Calu3 (cell line): ENCODE data around the gene BCL7B. TPM values are rescaled to one million over a fixed set of nuclear protein-coding genes. Genes with fewer than 3 reads are reported as not detected.
"Not testable (repeated sequence)": the region's sequence is repeated elsewhere in the genome, so short reads cannot be mapped to it uniquely, and the experiment has no call there.

Experiments
- BruUV-seq: library from RNA; stranded (reverse); fragments of 400-500 nt; replicated peaks from 2 replicates; lab custom pipeline; 2021; lab: Mats Ljungman, UMichigan
- CTCF ChIA-PET: fragments of 300-600 bp; sonication (Branson Sonifier 250); formaldehyde crosslinking; loops from one replicate; lab custom pipeline; 2022; ENCODE audit warnings: antibody characterized with exemption; lab: Charles Lee
- DNase-seq: peaks from one replicate; pipeline ENCODE4 v3.0.0; 2022
- H3K27ac Mint-ChIP-seq: one replicate; pipeline ENCODE4 v1.8.0; 2022; ENCODE audit warnings: mixed read lengths; ENCODE audit not compliant: unreplicated experiment
- H3K27me3 Mint-ChIP-seq: one replicate; pipeline ENCODE4 v1.8.0; 2022; ENCODE audit warnings: mixed read lengths; ENCODE audit not compliant: unreplicated experiment
- H3K36me3 Mint-ChIP-seq: one replicate; pipeline ENCODE4 v1.8.0; 2022; ENCODE audit warnings: mild to moderate bottlenecking, moderate library complexity, mixed read lengths; ENCODE audit not compliant: insufficient read depth, unreplicated experiment
- H3K4me1 Mint-ChIP-seq: one replicate; pipeline ENCODE4 v1.8.0; 2022; ENCODE audit warnings: mild to moderate bottlenecking, low read depth, mixed read lengths; ENCODE audit not compliant: unreplicated experiment
- H3K4me3 Mint-ChIP-seq: one replicate; pipeline ENCODE4 v1.8.0; 2022; ENCODE audit warnings: mild to moderate bottlenecking, low read depth, moderate library complexity, mixed read lengths; ENCODE audit not compliant: unreplicated experiment
- H3K9me3 Mint-ChIP-seq: one replicate; pipeline ENCODE4 v1.8.0; 2022; ENCODE audit warnings: low read depth, mixed read lengths; ENCODE audit not compliant: unreplicated experiment
- CTCF ChIP-seq: fragments of 200-600 bp; IDR thresholded peaks from one replicate; pipeline ENCODE4 v1.8.0; 2022; ENCODE audit warnings: antibody characterized with exemption; ENCODE audit not compliant: unreplicated experiment
- intact Hi-C: fragments of 100-400 bp; cut with micrococcal nuclease; formaldehyde crosslinking; loops from one replicate; pipeline ENCODE4 v1.10.0; 2022; ENCODE audit not compliant: unreplicated experiment
- total RNA-seq: library from RNA; stranded (reverse); gene quantifications from 2 replicates; pipeline ENCODE4 v1.2.3, GENCODE V29; 2022

Gene BCL7B
- total RNA-seq, 1 experiment from 2014 or later = 37.8 TPM

- Mint-ChIP-seq H3K27me3 (no peaks in the 10 kb centered on the region), H3K27ac (no peak overlapping the region), H3K4me3 (no peak overlapping the region), H3K4me1 (peaks cover 8% of the 10 kb centered on the region), H3K9me3 (no peaks in the 10 kb centered on the region), H3K36me3 (peaks cover 12% of the 10 kb centered on the region)
- intact Hi-C loops = no loop called here
- BruUV-seq = no TSS peak
- no peak for TF ChIP-seq CTCF
- CTCF ChIA-PET = interaction anchor here (0.5 kb wide), 1 partner anchor 10 kb away, joined by 5 read pairs; no protein-coding TSS in a partner anchor
- DNase-seq = no peak
Observed at GRCh38 chr7:73582664-73583202, 25.2 kb upstream of the BCL7B start.

- H3K4me1 Mint-ChIP-seq, intact Hi-C loops, BruUV-seq, CTCF ChIA-PET, DNase-seq, H3K4me3 Mint-ChIP-seq, H3K27ac Mint-ChIP-seq, H3K9me3 Mint-ChIP-seq, H3K27me3 Mint-ChIP-seq: not testable (repeated sequence)
- peaks cover 26% of the 10 kb centered on the region for H3K36me3 Mint-ChIP-seq
Observed at GRCh38 chr7:73581006-73581405, 23.5 kb upstream of the BCL7B start.

- peak within 1 kb of the TSS; percentile 86 for H3K27ac Mint-ChIP-seq
- peak within 1 kb of the TSS; percentile 80 for H3K4me3 Mint-ChIP-seq
- H3K36me3 Mint-ChIP-seq = peaks cover 43% of the 10 kb centered on the region
- no peaks in the 10 kb centered on the region for H3K9me3 Mint-ChIP-seq
- CTCF ChIA-PET = interaction anchor here (0.6 to 0.7 kb wide), 3 partner anchors 17 to 195 kb away, joined by 3 to 6 read pairs (median 4); no protein-coding TSS in a partner anchor
- no peak for TF ChIP-seq CTCF
- DNase-seq = peak; percentile 97
- BruUV-seq = no TSS peak
- intact Hi-C loops = no loop called here
- peaks cover 8% of the 10 kb centered on the region for H3K4me1 Mint-ChIP-seq
- no peaks in the 10 kb centered on the region for H3K27me3 Mint-ChIP-seq
Observed at GRCh38 chr7:73578342-73579128, 21.0 kb upstream of the BCL7B start, which contains the start of gene TBL2. TSS of gene TBL2 (minus strand) at chr7:73578579. CDS start at chr7:73578549, 30 bp downstream.

DNA sequence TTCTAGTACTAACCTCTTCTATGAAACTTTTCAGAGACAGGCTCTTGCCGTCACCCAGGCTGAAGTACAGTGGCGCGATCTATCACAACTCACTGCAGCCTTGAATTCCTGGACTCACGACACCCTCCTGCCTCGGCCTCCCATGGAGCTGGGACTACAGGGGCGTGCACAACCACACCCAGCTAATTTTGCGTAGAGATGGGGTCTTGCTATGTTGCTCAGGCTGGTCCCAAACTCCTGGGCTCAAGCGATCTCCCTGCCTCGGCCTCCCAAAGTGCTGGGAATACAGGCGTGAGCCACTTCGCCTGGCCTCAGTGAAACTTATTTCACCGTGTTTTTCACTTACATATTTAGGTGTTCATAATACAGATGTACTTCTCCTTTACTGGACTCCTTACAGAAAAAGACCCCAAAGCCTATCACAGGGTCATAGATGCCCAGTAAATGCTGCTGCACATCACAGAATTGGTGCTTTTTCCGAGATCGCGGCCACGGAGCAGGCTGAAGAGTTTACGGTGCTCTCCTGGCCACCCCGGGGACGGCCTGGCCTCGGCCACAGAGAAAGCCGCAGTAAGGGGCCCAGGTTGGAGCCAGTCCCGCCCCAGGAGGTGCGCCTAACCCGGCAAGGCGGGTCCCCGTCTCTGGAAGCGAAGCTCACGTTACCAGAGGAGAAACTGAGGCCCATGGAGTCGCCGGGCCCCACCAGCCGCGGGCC lies 20.3 kb upstream of the BCL7B start:
- intact Hi-C loops = no loop called here
- Mint-ChIP-seq H3K4me3 (peak overlapping the region; percentile 80), H3K9me3 (no peaks in the 10 kb centered on the region), H3K4me1 (peaks cover 8% of the 10 kb centered on the region), H3K36me3 (peaks cover 45% of the 10 kb centered on the region), H3K27ac (peak overlapping the region; percentile 86), H3K27me3 (no peaks in the 10 kb centered on the region)
- no peak for DNase-seq
- TF ChIP-seq CTCF = no peak
- CTCF ChIA-PET = interaction anchor here (0.6 to 0.7 kb wide), 3 partner anchors 18 to 195 kb away, joined by 3 to 6 read pairs (median 4); no protein-coding TSS in a partner anchor
- TSS peak; percentile 61 for BruUV-seq
